Psoas muscle (tissue), 8 donors: ENCODE results near the gene NUCKS1. TPM values are rescaled to one million over a fixed set of nuclear protein-coding genes. Genes with fewer than 3 reads are reported as not detected.

ENCODE experiments used
- ATAC-seq, 4 donors: fragments of 200-7000 bp; cut with Tn5 transposase; one replicate each; pipeline ENCODE4 v1.9.1; 2020; ENCODE audit warnings: moderate library complexity in 3 of 4, mild to moderate bottlenecking in 2 of 4
- DNase-seq, 2 donors: peaks; one replicate each; pipeline ENCODE4 v3.0.0-alpha.2; 2020
- H3K27ac ChIP-seq: fragments of 200-600 bp; one replicate; pipeline ENCODE4 v1.8.0; 2022
- H3K27me3 ChIP-seq, 3 donors: fragments of 200-600 bp in 1 of 3; one replicate each; pipeline versions ENCODE4 v1.6.1 to v1.8.0; 2013 to 2022; ENCODE audit warnings: low read length in 2 of 3, mild to moderate bottlenecking in 2 of 3, moderate library complexity in 1 of 3; ENCODE audit not compliant: insufficient read depth in 3 of 3
- H3K36me3 ChIP-seq, 2 donors: fragments of 200-600 bp in 1 of 2; one replicate each; pipeline versions ENCODE4 v1.6.1 to v1.8.0; 2013 to 2022; ENCODE audit warnings: low read depth in 1 of 2, mild to moderate bottlenecking in 1 of 2, moderate library complexity in 1 of 2; ENCODE audit not compliant: insufficient read depth in 1 of 2
- H3K4me1 ChIP-seq: fragments of 200-600 bp; one replicate; pipeline ENCODE4 v1.8.0; 2022
- H3K4me3 ChIP-seq: fragments of 200-600 bp; one replicate; pipeline ENCODE4 v1.8.0; 2022; ENCODE audit warnings: mild to moderate bottlenecking
- H3K9me3 ChIP-seq: fragments of 200-600 bp; one replicate; pipeline ENCODE4 v1.8.0; 2022
- WGBS, 3 donors: extraction: QIAGEN DNeasy Blood & Tissue Kit; methylation state at CpG; one replicate each; pipeline versions ENCODE4 v1.1.6 to v1.1.7; 2013; 5-methylcytosine and 5-hydroxymethylcytosine counted together
- intact Hi-C, 2 donors: fragments of 100-400 bp; cut with DNase I; formaldehyde crosslinking; loops; one replicate each; pipeline versions ENCODE4 v1.11.0 to v1.14.2; 2022
- polyA plus RNA-seq, 3 donors: library from polyadenylated mRNA; stranded (reverse); fragments of 200-250 nt; gene quantifications; one replicate each; pipeline ENCODE4 v1.2.3, GENCODE V29; 2013
- total RNA-seq, 4 donors: library from RNA; stranded (reverse); fragmentation: NEBNext Ultra II Directional in 2 of 4; extraction: Animal tissue kit (Norgen Biotek cat#: 25700) in 2 of 4; gene quantifications; one replicate each; pipeline versions ENCODE4 v1.2.1 to v1.2.4, GENCODE V29; 2021 to 2023
- TF ChIP-seq, protein P1 (sequence below): fragments of 200-600 bp; IDR thresholded peaks from one replicate; pipeline ENCODE4 v1.8.0; 2022; ENCODE audit warnings: antibody characterized with exemption
- donor health status: healthy with polysubstance abuse.
- donor health status: DM: no; HTN: no; CAD: no; lungs with moderate emphysema.
- donor health status: Bipolar disorder and iron deficiency.
- donor health status: healthy.
- donor health status: DM: yes; HTN: yes; CAD: no.
- donor health status: DM: no; HTN: no; CAD: no.
- donor health status: DM: no; HTN: no; CAD: no.
- donor health status: DM: yes; HTN: yes; CAD: no.

NUCKS1 gene
- total and polyA plus RNA-seq, 7 donors: 28.3 to 174 (median 140) TPM

- ATAC-seq: no peak
- H3K4me1 ChIP-seq: peaks cover 4% of the 10 kb centered on the region
- 86 to 94% (median 91%) methylated on average over 5 of the region's 5 CpGs for WGBS, 3 donors
- no peak overlapping the region for H3K27ac ChIP-seq
- DNase-seq: no peak
- TF ChIP-seq, protein P1, sequence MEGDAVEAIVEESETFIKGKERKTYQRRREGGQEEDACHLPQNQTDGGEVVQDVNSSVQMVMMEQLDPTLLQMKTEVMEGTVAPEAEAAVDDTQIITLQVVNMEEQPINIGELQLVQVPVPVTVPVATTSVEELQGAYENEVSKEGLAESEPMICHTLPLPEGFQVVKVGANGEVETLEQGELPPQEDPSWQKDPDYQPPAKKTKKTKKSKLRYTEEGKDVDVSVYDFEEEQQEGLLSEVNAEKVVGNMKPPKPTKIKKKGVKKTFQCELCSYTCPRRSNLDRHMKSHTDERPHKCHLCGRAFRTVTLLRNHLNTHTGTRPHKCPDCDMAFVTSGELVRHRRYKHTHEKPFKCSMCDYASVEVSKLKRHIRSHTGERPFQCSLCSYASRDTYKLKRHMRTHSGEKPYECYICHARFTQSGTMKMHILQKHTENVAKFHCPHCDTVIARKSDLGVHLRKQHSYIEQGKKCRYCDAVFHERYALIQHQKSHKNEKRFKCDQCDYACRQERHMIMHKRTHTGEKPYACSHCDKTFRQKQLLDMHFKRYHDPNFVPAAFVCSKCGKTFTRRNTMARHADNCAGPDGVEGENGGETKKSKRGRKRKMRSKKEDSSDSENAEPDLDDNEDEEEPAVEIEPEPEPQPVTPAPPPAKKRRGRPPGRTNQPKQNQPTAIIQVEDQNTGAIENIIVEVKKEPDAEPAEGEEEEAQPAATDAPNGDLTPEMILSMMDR: no peak
- H3K36me3 ChIP-seq: no peaks in the 10 kb centered on the region
- intact Hi-C loops: no loop called here
- H3K27me3 ChIP-seq: no peaks in the 10 kb centered on the region
- no peak overlapping the region for H3K4me3 ChIP-seq
- H3K9me3 ChIP-seq: no peaks in the 10 kb centered on the region
These were observed 74.0 kb downstream of the NUCKS1 start for GRCh38 chr1:205676002-205676401.

DNA sequence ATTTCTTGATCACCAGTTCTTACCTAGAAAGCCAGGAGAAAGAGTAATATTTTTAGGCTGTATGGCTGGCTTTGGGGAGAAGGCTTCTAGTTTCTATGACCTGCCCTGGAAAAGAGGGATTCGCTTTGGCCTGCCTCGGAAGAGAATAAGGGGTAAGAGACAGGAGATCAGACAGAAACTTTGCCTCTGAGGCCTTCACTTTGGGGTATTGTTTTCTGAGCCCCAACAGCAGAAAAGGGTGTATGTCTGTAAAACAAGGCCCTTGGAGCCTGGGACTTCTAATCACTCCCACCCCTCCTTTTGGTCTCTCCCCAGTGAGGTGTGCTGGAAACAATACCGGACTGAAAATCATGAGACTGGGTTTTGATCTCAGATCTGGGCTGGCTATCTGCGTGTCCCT is 74.7 kb downstream of the NUCKS1 start:
- no peaks in the 10 kb centered on the region for H3K36me3 ChIP-seq
- DNase-seq (no peak), ATAC-seq (no peak)
- H3K27ac ChIP-seq: no peak overlapping the region
- TF ChIP-seq, protein P1: no peak
- intact Hi-C loops: no loop called here
- no peaks in the 10 kb centered on the region for H3K4me1 ChIP-seq
- no peak overlapping the region for H3K4me3 ChIP-seq
- H3K9me3 ChIP-seq: no peaks in the 10 kb centered on the region
- H3K27me3 ChIP-seq: no peaks in the 10 kb centered on the region
- 94 to 95% (median 95%) methylated on average over 4 of the region's 4 CpGs for WGBS, 3 donors

GRCh38 chr1:205672970-205673369 is 77.0 kb downstream of the NUCKS1 start:
- TF ChIP-seq, protein P1: no peak
- Histone ChIP-seq H3K36me3 (no peaks in the 10 kb centered on the region), H3K4me3 (no peak overlapping the region), H3K9me3 (no peaks in the 10 kb centered on the region), H3K27ac (no peak overlapping the region), H3K4me1 (no peaks in the 10 kb centered on the region), H3K27me3 (no peaks in the 10 kb centered on the region)
- no peak for ATAC-seq
- intact Hi-C loops: no loop called here
- whole genome bisulfite sequencing, 3 donors: 59 to 73% (median 59%) methylated on average over 4 of the region's 4 CpGs
- DNase-seq: no peak

GRCh38 chr1:205672395-205672889 is 77.5 kb downstream of the NUCKS1 start:
- 76 to 77% (median 77%) methylated on average over 11 of the region's 11 CpGs for WGBS, 3 donors
- ATAC-seq: no peak
- Histone ChIP-seq H3K36me3 (no peaks in the 10 kb centered on the region), H3K4me1 (no peaks in the 10 kb centered on the region), H3K4me3 (no peak overlapping the region), H3K27ac (no peak overlapping the region), H3K9me3 (no peaks in the 10 kb centered on the region), H3K27me3 (no peaks in the 10 kb centered on the region)
- TF ChIP-seq, protein P1: no peak
- DNase-seq: no peak
- intact Hi-C loops: no loop called here
